ENCODE results near the gene PTGER2. TPM values are rescaled to one million over a fixed set of nuclear protein-coding genes. Genes with fewer than 3 reads are reported as not detected.

The PTGER2 gene
- total and polyA plus RNA-seq, 4 experiments from 2014 or later: 29.4 to 259 (median 135) TPM

Other genes with a start within 250 kb of the PTGER2 start
- not detected for gene NID2, start 245.3 kb upstream of the PTGER2 start, total RNA-seq
- under 1 TPM; 0.34 to 0.37 TPM for gene NID2, start 245.3 kb upstream of the PTGER2 start, polyA plus RNA-seq
- gene PTGDR, start 46.6 kb upstream of the PTGER2 start, total RNA-seq: 1 to 10 TPM; 1.9 to 2.1 TPM
- gene PTGDR, start 46.6 kb upstream of the PTGER2 start, polyA plus RNA-seq: 1 to 10 TPM; 6.7 to 7.2 TPM
- 1 to 10 TPM; 7.0 to 7.6 TPM for gene TXNDC16, start 238.2 kb downstream of the PTGER2 start, total RNA-seq
- gene TXNDC16, start 238.2 kb downstream of the PTGER2 start, polyA plus RNA-seq: 1 to 10 TPM; 2.8 to 3.2 TPM
- gene GPR137C, start 238.5 kb downstream of the PTGER2 start, total RNA-seq: under 1 TPM in 1 of 2 experiments, not detected in 1; 0.20 TPM
- gene GPR137C, start 238.5 kb downstream of the PTGER2 start, polyA plus RNA-seq: not detected

Data from CD4-positive, alpha-beta memory T cell (primary cell).